Natural killer cell (primary cell): ENCODE measurements around the gene TMEM131. TPM values are rescaled to one million over a fixed set of nuclear protein-coding genes. Genes with fewer than 3 reads are reported as not detected.

ENCODE experiments used
- ATAC-seq, 3 donors: fragments of 150-1000 bp in 2 of 3; fragments of 200-7000 bp in 1 of 3; cut with Tn5 transposase; 1 replicate in 1 of 3; 2 replicates in 2 of 3; pipeline ENCODE4 v1.10.0; 2021; ENCODE audit warnings: mild to moderate bottlenecking in 2 of 3, moderate library complexity in 2 of 3
- DNase-seq, 2 donors: peaks; one replicate each; pipeline versions ENCODE4 v3.0.0 to v3.0.0-alpha.2; 2013 to 2021; ENCODE audit warnings: mixed read lengths in 1 of 2
- H3K27ac ChIP-seq: one replicate; pipeline ENCODE4 v1.5.1; 2013; ENCODE audit warnings: mild to moderate bottlenecking, low read length
- H3K27me3 ChIP-seq: one replicate; pipeline ENCODE4 v1.6.1; 2013; ENCODE audit warnings: low read length; ENCODE audit not compliant: control insufficient read depth, insufficient read depth
- H3K36me3 ChIP-seq: one replicate; pipeline ENCODE4 v1.6.1; 2013; ENCODE audit warnings: low read length; ENCODE audit not compliant: control insufficient read depth, insufficient read depth
- H3K4me1 ChIP-seq: one replicate; pipeline ENCODE4 v1.6.1; 2013; ENCODE audit warnings: low read length; ENCODE audit not compliant: control insufficient read depth, insufficient read depth
- H3K4me3 ChIP-seq: one replicate; pipeline ENCODE4 v1.5.1; 2013; ENCODE audit warnings: low read length
- H3K9me3 ChIP-seq: one replicate; pipeline ENCODE4 v1.6.1; 2013; ENCODE audit warnings: low read length; ENCODE audit not compliant: control insufficient read depth, insufficient read depth
- H3K27ac Mint-ChIP-seq, 2 donors: one replicate each; pipeline ENCODE4 v1.8.0; 2022; ENCODE audit warnings: mild to moderate bottlenecking in 2 of 2, mixed read lengths in 2 of 2, moderate library complexity in 1 of 2
- H3K27me3 Mint-ChIP-seq, 2 donors: one replicate each; pipeline ENCODE4 v1.8.0; 2022; ENCODE audit warnings: low read depth in 2 of 2, mixed read lengths in 2 of 2
- H3K36me3 Mint-ChIP-seq: one replicate; pipeline ENCODE4 v1.8.0; 2022; ENCODE audit warnings: mixed read lengths
- H3K4me1 Mint-ChIP-seq, 2 donors: one replicate each; pipeline ENCODE4 v1.8.0; 2022; ENCODE audit warnings: mixed read lengths in 2 of 2
- H3K4me3 Mint-ChIP-seq: one replicate; pipeline ENCODE4 v1.8.0; 2022; ENCODE audit warnings: mild to moderate bottlenecking, moderate library complexity, mixed read lengths
- H3K9me3 Mint-ChIP-seq, 2 donors: one replicate each; pipeline ENCODE4 v1.8.0; 2022; ENCODE audit warnings: mixed read lengths in 2 of 2
- WGBS: methylation state at CpG from one replicate; pipeline ENCODE4 v1.1.7; 2013; ENCODE audit warnings: missing lambda C conversion rate; ENCODE audit not compliant: insufficient coverage; 5-methylcytosine and 5-hydroxymethylcytosine counted together
- intact Hi-C: fragments of 100-400 bp; cut with micrococcal nuclease; formaldehyde crosslinking; loops from one replicate; pipeline ENCODE4 v1.14.2; 2022
- total RNA-seq, 4 donors: library from RNA; stranded (reverse); fragments of 120-200 nt in 1 of 4; gene quantifications; one replicate each; pipeline versions ENCODE4 v1.2.3 to v1.2.4, GENCODE V29; 2013 to 2022
- TF ChIP-seq, protein P1 (sequence below): fragments of 200-600 bp; IDR thresholded peaks from one replicate; pipeline ENCODE4 v1.8.0; 2022; ENCODE audit warnings: antibody characterized with exemption

Gene TMEM131
- total RNA-seq, 3 donors from 2014 or later (not counting 1 experiment from before 2014, with no cell fraction given), result 44.8 to 72.1 (median 67.1) TPM

- Mint-ChIP-seq H3K4me3 (no peak overlapping the region), H3K9me3 (no peaks in the 10 kb centered on the region), H3K27ac (peak overlapping the region in 1 of 2 donors; percentile 94), H3K36me3 (peaks cover 8% of the 10 kb centered on the region), H3K27me3 (no peaks in the 10 kb centered on the region), H3K4me1 (peaks cover 68 to 76% of the 10 kb centered on the region in 2 donors)
- ATAC-seq, result no peak
- no peak overlapping the region for H3K27ac ChIP-seq
- no peaks in the 10 kb centered on the region for H3K27me3 ChIP-seq
- no peak overlapping the region for H3K4me3 ChIP-seq
- 77% methylated on average over 5 of the region's 5 CpGs for WGBS
- TF ChIP-seq, protein P1, sequence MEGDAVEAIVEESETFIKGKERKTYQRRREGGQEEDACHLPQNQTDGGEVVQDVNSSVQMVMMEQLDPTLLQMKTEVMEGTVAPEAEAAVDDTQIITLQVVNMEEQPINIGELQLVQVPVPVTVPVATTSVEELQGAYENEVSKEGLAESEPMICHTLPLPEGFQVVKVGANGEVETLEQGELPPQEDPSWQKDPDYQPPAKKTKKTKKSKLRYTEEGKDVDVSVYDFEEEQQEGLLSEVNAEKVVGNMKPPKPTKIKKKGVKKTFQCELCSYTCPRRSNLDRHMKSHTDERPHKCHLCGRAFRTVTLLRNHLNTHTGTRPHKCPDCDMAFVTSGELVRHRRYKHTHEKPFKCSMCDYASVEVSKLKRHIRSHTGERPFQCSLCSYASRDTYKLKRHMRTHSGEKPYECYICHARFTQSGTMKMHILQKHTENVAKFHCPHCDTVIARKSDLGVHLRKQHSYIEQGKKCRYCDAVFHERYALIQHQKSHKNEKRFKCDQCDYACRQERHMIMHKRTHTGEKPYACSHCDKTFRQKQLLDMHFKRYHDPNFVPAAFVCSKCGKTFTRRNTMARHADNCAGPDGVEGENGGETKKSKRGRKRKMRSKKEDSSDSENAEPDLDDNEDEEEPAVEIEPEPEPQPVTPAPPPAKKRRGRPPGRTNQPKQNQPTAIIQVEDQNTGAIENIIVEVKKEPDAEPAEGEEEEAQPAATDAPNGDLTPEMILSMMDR, result no peak
- intact Hi-C loops, result loop anchor here (10.0 kb wide), 1 partner anchor 895 kb away; no protein-coding TSS in a partner anchor
- H3K9me3 ChIP-seq, result no peaks in the 10 kb centered on the region
- no peak for DNase-seq
- peaks cover 69% of the 10 kb centered on the region for H3K4me1 ChIP-seq
- H3K36me3 ChIP-seq, result peaks cover 59% of the 10 kb centered on the region
Observed at GRCh38 chr2:97739893-97740245, 255.9 kb downstream of the TMEM131 start.

DNA sequence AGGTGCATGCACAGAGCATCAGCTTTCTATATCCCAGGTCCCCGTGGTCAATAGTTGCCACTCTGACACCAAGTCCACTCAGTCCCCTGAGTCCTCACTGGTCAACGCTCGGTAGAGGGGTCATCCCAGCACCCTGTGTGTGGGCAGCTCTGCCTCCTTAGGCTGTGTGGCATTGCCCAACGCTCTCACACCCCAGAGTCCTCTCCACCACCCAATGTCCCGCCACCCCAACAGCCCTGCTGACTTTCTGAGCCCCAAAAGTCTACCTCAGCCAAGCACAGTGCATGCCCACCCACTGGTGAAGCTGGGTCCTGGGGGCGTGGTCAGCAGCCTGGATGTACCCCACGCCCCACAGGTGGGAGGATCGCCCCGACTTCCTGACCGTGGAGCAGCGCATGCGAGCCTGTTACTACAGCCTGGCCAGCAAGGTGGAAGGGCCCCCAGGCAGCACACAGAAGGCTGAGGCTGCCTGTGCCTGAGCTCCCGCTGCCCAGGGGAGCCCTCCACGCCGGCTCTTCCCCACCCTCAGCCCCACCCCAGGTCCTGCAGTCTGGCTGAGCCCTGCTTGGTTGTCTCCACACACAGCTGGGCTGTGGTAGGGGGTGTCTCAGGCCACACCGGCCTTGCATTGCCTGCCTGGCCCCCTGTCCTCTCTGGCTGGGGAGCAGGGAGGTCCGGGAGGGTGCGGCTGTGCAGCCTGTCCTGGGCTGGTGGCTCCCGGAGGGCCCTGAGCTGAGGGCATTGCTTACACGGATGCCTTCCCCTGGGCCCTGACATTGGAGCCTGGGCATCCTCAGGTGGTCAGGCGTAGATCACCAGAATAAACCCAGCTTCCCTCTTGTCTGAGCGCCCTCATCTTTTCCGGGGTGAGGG lies 256.5 kb downstream of the TMEM131 start:
- peaks cover 65% of the 10 kb centered on the region for H3K36me3 ChIP-seq
- Mint-ChIP-seq H3K27me3 (no peaks in the 10 kb centered on the region), H3K4me1 (peaks cover 62 to 71% of the 10 kb centered on the region in 2 donors), H3K9me3 (no peaks in the 10 kb centered on the region), H3K4me3 (no peak overlapping the region), H3K27ac (peak overlapping the region; percentile 6 to 82), H3K36me3 (peaks cover 8% of the 10 kb centered on the region)
- no peaks in the 10 kb centered on the region for H3K9me3 ChIP-seq
- TF ChIP-seq, protein P1, result no peak
- no peak overlapping the region for H3K4me3 ChIP-seq
- DNase-seq, result no peak
- H3K4me1 ChIP-seq, result peaks cover 68% of the 10 kb centered on the region
- H3K27ac ChIP-seq, result no peak overlapping the region
- WGBS, result 92% methylated on average over 23 of the region's 23 CpGs
- H3K27me3 ChIP-seq, result no peaks in the 10 kb centered on the region
- ATAC-seq, result no peak
- intact Hi-C loops, result no loop called here

GRCh38 chr2:97738179-97739019 lies 257.3 kb downstream of the TMEM131 start:
- no peaks in the 10 kb centered on the region for H3K27me3 ChIP-seq
- ATAC-seq, result no peak
- DNase-seq, result no peak
- Mint-ChIP-seq H3K27ac (peak overlapping the region; percentile 6 to 82), H3K36me3 (peaks cover 8% of the 10 kb centered on the region), H3K4me3 (no peak overlapping the region), H3K4me1 (peaks cover 54 to 70% of the 10 kb centered on the region in 2 donors), H3K27me3 (no peaks in the 10 kb centered on the region), H3K9me3 (no peaks in the 10 kb centered on the region)
- WGBS, result 81% methylated on average over 9 of the region's 9 CpGs
- intact Hi-C loops, result no loop called here
- no peak overlapping the region for H3K4me3 ChIP-seq
- H3K4me1 ChIP-seq, result peaks cover 68% of the 10 kb centered on the region
- TF ChIP-seq, protein P1, result no peak
- no peak overlapping the region for H3K27ac ChIP-seq
- H3K9me3 ChIP-seq, result no peaks in the 10 kb centered on the region
- peaks cover 73% of the 10 kb centered on the region for H3K36me3 ChIP-seq
